ENCODE measurements around the gene HSD17B12.
"Not testable (repeated sequence)": the region's sequence is repeated elsewhere in the genome, so short reads cannot be mapped to it uniquely, and the experiment has no call there.

Gene HSD17B12

GRCh38 chr11:43680521-43681400 is at the start of gene HSD17B12:
Gene HSD17B12, plus strand, starts transcription at chr11:43680738. Its CDS starts 90 bp downstream, at chr11:43680828.
- peak; percentile 95 for DNase-seq

- DNase-seq, result no peak
Observed at GRCh38 chr11:43631732-43632131, 48.8 kb upstream of the HSD17B12 start.

GRCh38 chr11:43632181-43632580 is 48.4 kb upstream of the HSD17B12 start:
- DNase-seq, result no peak

DNA sequence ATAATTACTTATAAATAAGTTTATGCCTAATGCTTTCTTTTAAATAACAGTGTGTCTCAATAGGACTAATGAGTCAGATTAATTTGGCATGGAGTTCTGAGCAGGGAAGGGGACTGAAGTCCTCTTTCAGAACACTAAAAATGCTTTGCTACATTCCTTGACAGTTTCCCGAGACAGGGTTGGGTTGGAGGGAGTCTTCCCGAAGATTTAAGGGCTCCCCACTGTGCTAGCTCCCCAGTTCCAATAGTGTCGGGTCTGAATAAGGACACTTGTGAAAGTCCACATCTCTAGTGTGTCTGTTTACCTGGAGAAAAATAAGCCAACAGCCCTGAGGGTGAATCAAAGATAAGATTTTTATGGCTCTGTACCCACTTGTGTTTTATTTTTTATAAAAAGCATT is 41.8 kb upstream of the HSD17B12 start:
- DNase-seq, result no peak

GRCh38 chr11:43639224-43639623 is 41.3 kb upstream of the HSD17B12 start:
- DNase-seq, result no peak

GRCh38 chr11:43639920-43640319 is 40.6 kb upstream of the HSD17B12 start:
- no peak for DNase-seq

DNA sequence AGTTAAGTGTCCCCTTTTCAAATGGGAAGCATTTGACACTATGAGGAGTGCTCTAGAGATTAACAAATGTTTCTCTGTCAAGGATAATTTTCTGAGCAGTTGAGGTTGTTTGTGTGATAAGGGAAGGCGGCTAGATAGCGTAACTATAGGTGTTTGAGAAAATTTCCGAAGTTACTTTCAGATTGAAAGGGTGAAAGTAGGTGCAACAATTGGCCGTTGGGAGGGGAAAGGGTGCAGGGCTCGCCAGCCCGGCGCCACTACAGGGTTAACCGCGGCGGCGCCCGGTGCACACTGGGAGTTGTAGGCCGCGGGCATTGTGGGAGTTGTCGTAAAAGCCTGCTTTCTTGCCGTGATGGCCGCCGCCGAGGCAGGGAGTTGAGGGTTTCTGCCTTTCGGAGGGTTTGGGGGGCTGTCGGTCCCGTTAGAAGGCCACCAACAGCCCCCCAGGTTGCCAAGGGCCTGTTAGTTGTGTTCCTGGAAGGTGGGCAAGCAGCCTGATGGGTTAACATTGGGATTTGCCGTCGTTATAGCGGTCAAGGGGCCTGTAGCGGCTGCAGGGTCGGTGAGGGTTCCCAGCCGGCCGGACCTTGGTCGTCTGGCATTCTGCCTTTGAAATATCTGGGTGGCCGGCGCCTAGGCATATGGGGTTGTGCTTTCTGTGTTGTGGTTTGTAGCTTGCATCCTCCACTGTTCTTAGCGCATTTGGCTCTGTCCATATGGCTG is 36.5 kb upstream of the HSD17B12 start:
- peak; percentile 70 for DNase-seq

DNA sequence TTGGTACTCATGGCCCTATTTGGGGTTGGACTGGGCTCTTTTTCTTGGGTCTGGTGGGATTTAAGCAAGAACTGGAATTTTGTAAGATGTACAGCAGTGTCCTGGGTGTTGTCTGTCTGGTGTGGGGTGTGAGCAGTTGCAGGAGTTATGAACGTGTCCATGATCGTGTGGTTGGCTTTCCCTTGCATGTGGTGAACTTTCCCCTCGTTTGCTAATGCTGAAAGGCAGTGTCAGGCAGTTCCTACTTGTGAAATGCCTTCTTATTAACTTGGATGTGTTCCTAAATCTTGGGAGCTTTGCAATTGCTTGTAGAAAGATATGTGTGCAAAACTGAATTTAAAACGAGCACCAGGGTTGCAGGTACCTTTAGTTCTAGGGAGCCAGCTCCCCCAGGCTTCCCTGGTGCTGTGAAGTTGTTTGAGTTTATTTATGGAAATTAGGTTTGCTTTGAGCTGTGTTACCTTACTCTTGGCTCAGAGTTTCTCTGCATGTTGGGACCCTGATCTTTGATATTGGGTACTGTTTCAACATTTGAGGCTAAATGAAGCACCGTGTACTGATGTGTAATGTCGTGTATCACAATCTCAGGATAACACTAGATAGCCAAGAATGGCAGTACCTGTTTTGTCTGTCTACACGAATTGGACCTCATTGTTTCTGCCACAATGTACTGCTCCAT is 35.8 kb upstream of the HSD17B12 start:
- DNase-seq, result no peak

- DNase-seq, result no peak
Observed at GRCh38 chr11:43646767-43647166, 33.8 kb upstream of the HSD17B12 start.

DNA sequence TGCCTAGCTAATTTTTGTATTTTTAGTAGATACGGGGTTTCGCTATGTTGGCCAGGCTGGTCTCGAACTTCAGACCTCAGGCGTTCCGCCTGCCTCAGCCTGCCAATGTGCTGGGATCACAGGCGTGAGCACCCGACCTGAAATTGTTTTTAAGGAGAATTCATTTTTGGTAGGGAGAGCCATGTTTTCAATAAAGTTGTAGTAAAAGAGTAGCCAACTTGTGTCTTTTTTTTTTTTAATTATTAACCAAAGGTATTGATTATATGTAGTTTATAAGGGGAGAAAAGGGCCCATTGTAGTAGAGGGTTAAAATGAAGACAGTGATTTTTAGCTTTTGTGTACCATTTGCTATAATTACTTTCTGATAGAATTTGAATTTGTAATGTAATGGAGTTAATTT is 31.6 kb upstream of the HSD17B12 start:
- no peak for DNase-seq

GRCh38 chr11:43649501-43649900 is 31.0 kb upstream of the HSD17B12 start:
- no peak for DNase-seq

DNA sequence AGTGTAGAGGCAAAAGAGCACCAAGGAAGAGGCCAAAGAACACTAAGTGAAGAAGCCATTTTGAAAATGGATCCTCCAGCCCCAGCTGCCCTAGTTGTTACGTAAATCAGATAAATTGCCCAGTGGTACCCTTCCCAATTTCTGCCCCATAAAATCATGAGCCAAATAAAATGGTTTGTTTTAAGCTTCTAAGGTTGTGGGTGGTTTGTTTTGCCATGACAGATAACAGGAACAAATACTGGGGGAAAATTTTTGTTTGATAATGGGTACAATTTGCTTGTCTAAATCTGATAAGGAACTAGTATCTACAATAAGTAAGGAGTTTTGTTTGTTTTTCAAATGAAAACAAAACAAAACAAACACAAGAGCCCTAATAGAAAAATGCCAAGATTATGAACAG is 30.6 kb upstream of the HSD17B12 start:
- DNase-seq, result no peak

- not testable (repeated sequence) for DNase-seq
Observed at GRCh38 chr11:43663018-43663417, 17.5 kb upstream of the HSD17B12 start.

DNA sequence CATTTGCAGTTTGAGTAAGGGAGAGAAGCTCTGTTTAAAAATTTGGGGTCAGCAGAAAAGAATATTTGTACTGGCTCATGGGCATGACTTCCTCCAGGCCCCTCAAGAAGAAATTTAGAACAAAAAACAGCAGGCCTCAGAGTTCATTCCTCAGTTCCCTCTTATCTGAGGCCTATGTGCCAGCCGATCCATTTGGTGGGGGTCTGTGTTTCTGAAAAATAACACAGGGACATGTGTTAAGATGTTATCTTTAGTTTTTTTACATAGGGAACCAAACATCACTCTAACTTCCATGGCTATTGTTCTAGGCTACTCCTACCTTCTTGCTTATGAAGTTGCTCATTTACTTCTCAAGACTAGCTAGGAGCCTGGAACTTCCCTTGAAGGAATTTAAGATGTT is 16.2 kb upstream of the HSD17B12 start:
- no peak for DNase-seq

- not testable (repeated sequence) for DNase-seq
Observed at GRCh38 chr11:43671284-43671683, 9.3 kb upstream of the HSD17B12 start.

GRCh38 chr11:43674560-43674959 is 6.0 kb upstream of the HSD17B12 start:
- DNase-seq, result no peak

GRCh38 chr11:43676933-43677332 is 3.6 kb upstream of the HSD17B12 start:
- no peak for DNase-seq

DNA sequence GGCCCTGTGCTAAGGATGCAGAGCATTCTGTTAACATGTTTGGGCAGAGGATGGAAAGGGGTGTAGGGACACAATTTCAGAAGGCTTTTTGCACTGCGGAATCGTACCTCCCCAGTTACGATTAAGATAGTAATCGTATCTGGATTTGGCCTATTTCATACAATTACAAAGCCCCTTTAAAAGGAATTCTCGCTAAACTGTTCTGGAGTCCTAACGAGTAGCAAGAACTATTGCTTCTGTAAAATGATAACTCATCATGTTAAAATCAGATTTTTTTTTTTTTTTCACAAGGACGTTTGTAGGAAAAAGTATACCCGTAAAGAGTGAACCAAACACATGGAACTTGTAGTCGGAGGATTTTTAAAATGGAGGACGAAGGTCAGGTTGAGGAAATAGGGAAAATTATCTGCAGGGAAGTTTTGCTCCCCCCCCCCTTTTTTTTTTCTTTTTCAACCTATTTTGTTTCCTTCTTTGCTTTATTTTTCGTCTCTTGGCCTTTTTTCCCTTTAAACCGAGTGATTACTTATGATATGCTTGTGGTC is 934 bp downstream of the HSD17B12 start:
- no peak for DNase-seq

DNA sequence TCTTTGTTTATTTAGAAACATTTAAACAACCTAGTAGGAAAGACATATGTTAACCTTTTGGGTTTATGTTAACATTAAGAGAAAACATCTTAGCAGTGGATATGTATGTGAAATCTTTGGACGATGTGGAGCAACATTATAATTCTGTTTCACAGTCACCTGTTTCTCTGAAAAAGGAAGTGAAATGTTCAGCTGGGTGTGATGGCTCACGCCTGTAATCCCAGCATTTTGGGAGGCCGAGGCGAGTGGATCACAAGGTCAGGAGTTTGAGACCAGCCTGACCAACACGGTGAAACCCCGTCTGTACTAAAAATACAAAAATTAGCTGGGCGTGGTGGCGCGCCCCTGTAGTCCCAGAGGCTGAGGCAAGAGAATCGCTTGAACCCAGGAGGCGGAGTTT is 1.5 kb downstream of the HSD17B12 start:
- DNase-seq, result not testable (repeated sequence)

GRCh38 chr11:43685440-43685839 is 4.9 kb downstream of the HSD17B12 start:
- no peak for DNase-seq

- no peak for DNase-seq
Observed at GRCh38 chr11:43686207-43686606, 5.7 kb downstream of the HSD17B12 start.

DNA sequence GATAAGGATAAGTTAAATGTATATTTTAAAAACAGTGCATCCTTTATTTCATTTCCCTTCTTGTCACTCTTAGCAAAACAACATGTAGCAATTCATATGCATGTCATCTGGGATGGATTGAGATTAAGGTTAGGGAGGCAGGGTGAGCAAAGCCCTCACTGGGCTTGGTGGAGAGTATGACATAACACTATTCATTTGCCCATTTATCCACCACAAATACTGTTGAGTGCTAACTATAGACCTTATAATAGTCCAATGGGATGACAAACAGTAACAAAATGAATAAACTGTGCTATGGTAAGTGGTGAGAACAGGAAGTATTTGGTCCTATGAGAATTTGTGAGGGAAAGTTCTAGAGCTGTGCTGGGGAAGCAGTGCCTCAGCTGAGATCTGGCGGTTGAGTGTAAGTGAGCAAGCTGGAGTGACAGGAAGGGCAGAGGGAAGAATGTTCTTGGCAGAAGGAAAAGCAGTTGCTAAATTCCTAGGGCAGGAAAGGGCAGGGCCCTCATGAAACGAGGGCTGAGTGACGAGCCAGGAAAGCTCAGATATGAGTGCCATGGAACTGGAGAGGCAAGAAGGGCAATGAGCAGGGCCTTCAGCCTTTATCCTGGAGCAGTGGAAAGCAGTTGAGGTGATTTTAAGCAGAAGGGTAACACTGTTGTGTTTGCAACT is 6.7 kb downstream of the HSD17B12 start:
- peak; percentile 19 for DNase-seq

DNA sequence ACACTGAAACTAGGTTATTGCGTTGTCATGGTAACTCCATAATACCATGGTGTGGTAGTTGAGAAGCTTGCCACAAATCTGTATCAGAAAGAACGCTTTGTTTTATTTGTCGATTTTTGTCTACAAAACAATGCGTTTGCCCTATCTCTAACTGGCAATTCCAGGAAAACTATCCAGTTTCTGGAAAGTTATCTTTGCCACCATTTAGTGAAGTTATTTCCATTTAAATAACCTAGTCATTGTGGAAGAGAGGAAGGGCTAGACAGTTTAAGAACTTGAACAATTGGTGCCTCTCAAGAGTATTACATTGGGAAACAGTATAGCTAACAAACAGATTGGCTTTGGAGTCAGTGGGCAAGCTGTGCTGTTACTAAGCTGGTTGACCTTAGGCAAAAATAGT is 7.9 kb downstream of the HSD17B12 start:
- no peak for DNase-seq

All from 8988T (cell line).